Gastrocnemius medialis (tissue), 4 donors: ENCODE data around the gene STX7.

ENCODE experiments used
- CTCF ChIP-seq, 5 experiments: fragments of 450-650 bp in 3 of 5; fragments of 200-600 bp in 2 of 5; sonication (generic) in 2 of 5; IDR thresholded peaks in 4 of 5; conservative IDR thresholded peaks in 1 of 5; 1 replicate in 4 of 5; 2 replicates in 1 of 5; pipeline ENCODE4 v1.5.1; 2016 to 2019; ENCODE audit warnings: antibody characterized with exemption in 5 of 5, mild to moderate bottlenecking in 3 of 5, moderate library complexity in 3 of 5
- POLR2A ChIP-seq, 2 donors: fragments of 450-650 bp; IDR thresholded peaks; one replicate each; pipeline ENCODE4 v1.6.1; 2017; ENCODE audit warnings: antibody characterized with exemption in 2 of 2, mild to moderate bottlenecking in 2 of 2, moderate library complexity in 2 of 2

GRCh38 chr6:132530293-132530974, 17.5 kb upstream of the STX7 start:
- TF ChIP-seq CTCF (IDR thresholded peaks at IDR 0.05 in 4 of 5, conservative IDR thresholded peaks at IDR 0.05 in 1 of 5) = peak; percentile 55 to 86 (median 68)
- TF ChIP-seq POLR2A (IDR thresholded peaks at IDR 0.05) = no peak
